Smooth muscle cell (in vitro differentiated cells): ENCODE measurements around the gene TTLL7. TPM values are rescaled to one million over a fixed set of nuclear protein-coding genes. Genes with fewer than 3 reads are reported as not detected.

Source experiments
- DNase-seq: peaks from one replicate; lab custom pipeline; 2025; ENCODE audit not compliant: unreplicated experiment; lab: John Stamatoyannopoulos, UW
- H2AFZ ChIP-seq: fragments of 200-600 bp; sonication (generic); 2 replicates; pipeline ENCODE4 v1.6.0; 2016; ENCODE audit warnings: antibody characterized with exemption, low read depth, mild to moderate bottlenecking
- H3F3A ChIP-seq: fragments of 200-600 bp; sonication (generic); 2 replicates; pipeline ENCODE4 v1.6.0; 2017; ENCODE audit warnings: antibody characterized with exemption, low read depth
- H3K27ac ChIP-seq: fragments of 200-600 bp; sonication (generic); 2 replicates; pipeline ENCODE4 v1.5.1; 2016; ENCODE audit warnings: low read depth, mild to moderate bottlenecking
- H3K27me3 ChIP-seq: fragments of 200-600 bp; sonication (generic); 2 replicates; pipeline ENCODE4 v1.6.1; 2016; ENCODE audit warnings: low read depth, mild to moderate bottlenecking
- H3K36me3 ChIP-seq: fragments of 200-600 bp; sonication (generic); 2 replicates; pipeline ENCODE4 v1.5.1; 2016; ENCODE audit warnings: low read depth
- H3K4me1 ChIP-seq: fragments of 200-600 bp; sonication (generic); 2 replicates; pipeline ENCODE4 v1.5.1; 2016; ENCODE audit warnings: low read depth
- H3K4me2 ChIP-seq: fragments of 200-600 bp; sonication (generic); 2 replicates; pipeline ENCODE4 v1.6.0; 2016; ENCODE audit warnings: mild to moderate bottlenecking
- H3K4me3 ChIP-seq: fragments of 200-600 bp; sonication (generic); 2 replicates; pipeline ENCODE4 v1.5.1; 2016; ENCODE audit warnings: mild to moderate bottlenecking
- H3K79me2 ChIP-seq: fragments of 200-600 bp; sonication (generic); 2 replicates; pipeline ENCODE4 v1.6.0; 2016; ENCODE audit warnings: low read depth, mild to moderate bottlenecking
- H3K9ac ChIP-seq: fragments of 200-600 bp; sonication (generic); 2 replicates; pipeline ENCODE4 v1.6.0; 2016; ENCODE audit warnings: low read depth
- H3K9me3 ChIP-seq: fragments of 200-600 bp; sonication (generic); replicated peaks from 2 replicates; pipeline ENCODE4 v1.5.1; 2016; ENCODE audit warnings: low read depth
- H4K20me1 ChIP-seq: fragments of 200-600 bp; sonication (generic); 2 replicates; pipeline ENCODE4 v1.6.0; 2016; ENCODE audit warnings: low read depth
- WGBS: methylation state at CpG from one replicate; pipeline ENCODE4 v1.1.7; 2016; ENCODE audit warnings: low lambda C conversion rate; 5-methylcytosine and 5-hydroxymethylcytosine counted together
- polyA plus RNA-seq: library from polyadenylated mRNA; unstranded; fragments of >200 nt; fragmentation: Nextera tagmentation; extraction: Ambion mirVana; gene quantifications from 2 replicates; pipeline ENCODE4 v1.2.1, GENCODE V29; 2016
- total RNA-seq: library from RNA; depleted of rRNA; stranded (reverse); fragments of >200 nt; gene quantifications from 2 replicates; pipeline ENCODE4 v1.2.3, GENCODE V29; 2014
- TF ChIP-seq, protein P1 (sequence below): fragments of 200-600 bp; sonication (generic); IDR thresholded peaks from 2 replicates; pipeline ENCODE4 v1.5.1; 2017; ENCODE audit warnings: borderline replicate concordance, mild to moderate bottlenecking, antibody characterized with exemption; ENCODE audit not compliant: insufficient read depth, poor library complexity, severe bottlenecking

TTLL7 gene
- total and polyA plus RNA-seq, 2 experiments from 2014 or later = 4.8 to 6.3 TPM

DNA sequence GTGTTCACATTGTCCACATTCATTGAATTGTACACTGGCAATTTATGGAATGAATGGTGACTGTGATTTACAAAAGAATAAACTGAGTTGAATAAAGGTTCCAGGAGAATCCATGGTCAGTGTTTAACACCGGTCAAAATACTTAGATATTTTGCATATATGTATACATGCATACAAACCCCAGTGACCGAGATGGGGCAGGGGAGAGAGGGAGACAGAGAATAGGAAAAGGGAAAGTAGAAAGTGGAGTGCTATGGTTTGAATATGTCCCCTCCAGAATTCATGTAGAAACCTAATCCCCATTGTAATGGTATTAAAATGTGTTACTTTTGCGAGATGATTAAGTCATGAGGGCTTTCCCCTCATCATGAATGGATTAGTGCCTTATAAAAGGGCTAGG is 154.4 kb downstream of the TTLL7 start:
- no peaks in the 10 kb centered on the region for H4K20me1 ChIP-seq
- H3K27me3 ChIP-seq = peaks cover 33% of the 10 kb centered on the region
- H3K27ac ChIP-seq = no peak overlapping the region
- H3K4me3 ChIP-seq = no peak overlapping the region
- H3F3A ChIP-seq = peaks cover 6% of the 10 kb centered on the region
- no peak overlapping the region for H3K4me2 ChIP-seq
- no peaks in the 10 kb centered on the region for H3K9me3 ChIP-seq
- no peak overlapping the region for H3K9ac ChIP-seq
- TF ChIP-seq, protein P1, sequence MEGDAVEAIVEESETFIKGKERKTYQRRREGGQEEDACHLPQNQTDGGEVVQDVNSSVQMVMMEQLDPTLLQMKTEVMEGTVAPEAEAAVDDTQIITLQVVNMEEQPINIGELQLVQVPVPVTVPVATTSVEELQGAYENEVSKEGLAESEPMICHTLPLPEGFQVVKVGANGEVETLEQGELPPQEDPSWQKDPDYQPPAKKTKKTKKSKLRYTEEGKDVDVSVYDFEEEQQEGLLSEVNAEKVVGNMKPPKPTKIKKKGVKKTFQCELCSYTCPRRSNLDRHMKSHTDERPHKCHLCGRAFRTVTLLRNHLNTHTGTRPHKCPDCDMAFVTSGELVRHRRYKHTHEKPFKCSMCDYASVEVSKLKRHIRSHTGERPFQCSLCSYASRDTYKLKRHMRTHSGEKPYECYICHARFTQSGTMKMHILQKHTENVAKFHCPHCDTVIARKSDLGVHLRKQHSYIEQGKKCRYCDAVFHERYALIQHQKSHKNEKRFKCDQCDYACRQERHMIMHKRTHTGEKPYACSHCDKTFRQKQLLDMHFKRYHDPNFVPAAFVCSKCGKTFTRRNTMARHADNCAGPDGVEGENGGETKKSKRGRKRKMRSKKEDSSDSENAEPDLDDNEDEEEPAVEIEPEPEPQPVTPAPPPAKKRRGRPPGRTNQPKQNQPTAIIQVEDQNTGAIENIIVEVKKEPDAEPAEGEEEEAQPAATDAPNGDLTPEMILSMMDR = no peak
- no peaks in the 10 kb centered on the region for H3K79me2 ChIP-seq
- 95% methylated on average over 3 of the region's 3 CpGs for WGBS
- no peak for DNase-seq
- no peak overlapping the region for H2AFZ ChIP-seq
- no peaks in the 10 kb centered on the region for H3K36me3 ChIP-seq
- H3K4me1 ChIP-seq = peaks cover 13% of the 10 kb centered on the region

DNA sequence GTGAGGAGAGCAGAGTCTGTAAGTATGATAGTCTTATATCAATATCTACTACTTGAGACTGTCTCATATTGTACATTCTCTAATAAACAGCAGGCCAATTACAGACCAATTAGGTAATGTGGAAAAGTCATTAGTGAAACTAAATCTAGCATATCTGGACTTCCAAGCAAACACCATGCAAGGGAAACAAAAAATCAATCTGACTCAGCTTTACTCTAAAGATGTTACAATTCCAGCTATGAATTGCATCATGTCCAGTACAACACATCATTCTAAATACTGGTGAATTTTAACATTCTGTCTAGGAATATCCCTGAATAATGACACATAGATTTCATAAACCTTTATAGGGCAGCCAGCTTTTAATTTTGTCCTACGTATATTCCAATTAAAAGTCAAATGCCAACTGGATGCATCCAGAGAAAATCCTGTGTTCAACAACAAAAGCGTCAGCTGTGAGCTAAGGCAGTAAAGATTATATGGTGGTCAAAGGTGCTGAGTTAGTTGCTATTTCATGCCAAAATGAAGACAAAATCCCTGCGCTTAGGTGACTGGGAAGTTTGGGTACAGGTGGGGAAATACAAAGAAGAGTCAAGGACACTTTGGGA is 159.3 kb downstream of the TTLL7 start:
- H2AFZ ChIP-seq = peak overlapping the region; percentile 61
- peaks cover 13% of the 10 kb centered on the region for H3K4me1 ChIP-seq
- no peaks in the 10 kb centered on the region for H3K79me2 ChIP-seq
- TF ChIP-seq, protein P1 = no peak
- no peak for DNase-seq
- no peak overlapping the region for H3K27ac ChIP-seq
- no peak overlapping the region for H3K9ac ChIP-seq
- no peaks in the 10 kb centered on the region for H3K9me3 ChIP-seq
- 92% methylated on average over 3 of the region's 3 CpGs for WGBS
- peak overlapping the region; percentile 20 for H3K4me2 ChIP-seq
- no peaks in the 10 kb centered on the region for H3K36me3 ChIP-seq
- H3K4me3 ChIP-seq = no peak overlapping the region
- no peaks in the 10 kb centered on the region for H3F3A ChIP-seq
- no peaks in the 10 kb centered on the region for H4K20me1 ChIP-seq
- peaks cover 29% of the 10 kb centered on the region for H3K27me3 ChIP-seq

DNA sequence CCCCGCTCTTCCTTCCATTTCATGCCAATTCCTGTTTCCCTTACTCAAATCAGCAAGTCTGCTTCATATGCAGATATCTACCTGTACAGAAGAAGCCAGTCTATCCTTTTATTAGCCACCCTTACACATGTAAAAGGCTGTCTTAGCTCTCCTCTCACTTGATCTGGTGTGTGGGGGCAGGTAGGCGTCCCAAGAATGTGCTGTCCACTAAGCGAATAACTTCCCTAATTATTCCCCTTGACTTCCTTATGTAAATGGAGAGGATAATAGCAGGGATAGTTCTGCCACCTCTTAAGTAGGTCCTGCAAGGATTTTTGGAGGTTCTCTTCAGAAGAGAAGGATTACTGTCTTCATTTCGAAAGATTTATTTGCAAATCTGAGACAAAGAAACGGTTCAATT is 160.4 kb downstream of the TTLL7 start:
- Histone ChIP-seq H3F3A (no peaks in the 10 kb centered on the region), H3K4me2 (no peak overlapping the region), H3K9me3 (no peaks in the 10 kb centered on the region), H3K36me3 (no peaks in the 10 kb centered on the region), H3K27ac (no peak overlapping the region), H3K79me2 (no peaks in the 10 kb centered on the region), H4K20me1 (no peaks in the 10 kb centered on the region), H3K4me3 (no peak overlapping the region), H3K9ac (no peak overlapping the region), H3K27me3 (peaks cover 29% of the 10 kb centered on the region), H3K4me1 (peaks cover 13% of the 10 kb centered on the region), H2AFZ (no peak overlapping the region)
- TF ChIP-seq, protein P1 = no peak
- no peak for DNase-seq
- 77% methylated on average over 5 of the region's 5 CpGs for WGBS

DNA sequence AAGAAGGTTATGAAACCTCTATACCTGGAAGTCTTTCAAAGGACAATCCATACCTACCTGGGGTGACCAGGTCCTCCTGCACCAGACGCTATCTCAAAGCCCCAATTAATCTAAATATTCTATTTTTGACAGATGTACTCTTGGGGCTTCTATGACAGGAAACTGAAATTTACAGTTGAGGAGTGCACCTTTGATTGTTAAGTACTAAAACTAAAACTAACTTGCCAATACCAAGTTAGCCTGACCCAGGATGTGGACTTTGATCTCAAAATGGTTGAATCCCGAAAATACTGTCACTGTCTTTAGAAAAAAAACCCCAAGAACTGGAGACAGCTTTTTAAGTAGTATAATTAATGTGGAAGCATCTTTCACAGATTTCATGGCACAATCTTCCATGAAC is 162.4 kb downstream of the TTLL7 start:
- 84% methylated on average over 2 of the region's 2 CpGs for WGBS
- peaks cover 13% of the 10 kb centered on the region for H3K4me1 ChIP-seq

More for the DNA sequence above, 162.4 kb downstream of the TTLL7 start:
- no peak overlapping the region for H3K27ac ChIP-seq
- H2AFZ ChIP-seq = no peak overlapping the region
- H3K79me2 ChIP-seq = no peaks in the 10 kb centered on the region
- no peaks in the 10 kb centered on the region for H3F3A ChIP-seq
- no peaks in the 10 kb centered on the region for H3K36me3 ChIP-seq
- H4K20me1 ChIP-seq = no peaks in the 10 kb centered on the region
- H3K9me3 ChIP-seq = no peaks in the 10 kb centered on the region
- no peak for DNase-seq
- TF ChIP-seq, protein P1 = no peak
- no peak overlapping the region for H3K4me3 ChIP-seq
- no peak overlapping the region for H3K9ac ChIP-seq
- H3K27me3 ChIP-seq = peaks cover 27% of the 10 kb centered on the region
- no peak overlapping the region for H3K4me2 ChIP-seq
